Gastrocnemius medialis (tissue), 4 donors: ENCODE data around the gene NDUFS5.

ENCODE experiments used
- CTCF ChIP-seq, 5 experiments: fragments of 450-650 bp in 3 of 5; fragments of 200-600 bp in 2 of 5; sonication (generic) in 2 of 5; IDR thresholded peaks in 4 of 5; conservative IDR thresholded peaks in 1 of 5; 1 replicate in 4 of 5; 2 replicates in 1 of 5; pipeline ENCODE4 v1.5.1; 2016 to 2019; ENCODE audit warnings: antibody characterized with exemption in 5 of 5, mild to moderate bottlenecking in 3 of 5, moderate library complexity in 3 of 5
- POLR2A ChIP-seq, 2 donors: fragments of 450-650 bp; IDR thresholded peaks; one replicate each; pipeline ENCODE4 v1.6.1; 2017; ENCODE audit warnings: antibody characterized with exemption in 2 of 2, mild to moderate bottlenecking in 2 of 2, moderate library complexity in 2 of 2

- TF ChIP-seq CTCF (IDR thresholded peaks at IDR 0.05 in 4 of 5, conservative IDR thresholded peaks at IDR 0.05 in 1 of 5) (no peak), POLR2A (IDR thresholded peaks at IDR 0.05) (no peak)
Measured at GRCh38 chr1:39063775-39064174, 37.6 kb downstream of the NDUFS5 start.
